H9 (cell line): Measurements from ENCODE around the gene WFIKKN1. TPM values are rescaled to one million over a fixed set of nuclear protein-coding genes. Genes with fewer than 3 reads are reported as not detected.
A peak's percentile ranks its signal among the peaks of the same experiment; 100 is the strongest.

ENCODE experiments used
- DNase-seq: peaks from one replicate; pipeline ENCODE4 v3.0.0-alpha.2; 2017
- H2AFZ ChIP-seq: one replicate; pipeline ENCODE4 v1.6.1; 2013; ENCODE audit warnings: mild to moderate bottlenecking, low read length, control low read depth, moderate library complexity
- H2AK5ac ChIP-seq: 2 replicates; pipeline ENCODE4 v1.6.1; 2013; ENCODE audit warnings: low read length, control low read depth, mixed read lengths; ENCODE audit not compliant: insufficient read length
- H2BK120ac ChIP-seq: one replicate; pipeline ENCODE4 v1.6.1; 2013; ENCODE audit warnings: low read depth, mild to moderate bottlenecking, low read length, control low read depth, inconsistent platforms; ENCODE audit not compliant: poor library complexity, severe bottlenecking
- H2BK12ac ChIP-seq: 2 replicates; pipeline ENCODE4 v1.6.1; 2013; ENCODE audit warnings: low read length, control low read depth, mixed read lengths, low read depth; ENCODE audit not compliant: insufficient read length
- H2BK15ac ChIP-seq: 2 replicates; pipeline ENCODE4 v1.6.1; 2013; ENCODE audit warnings: low read depth, low read length, control low read depth
- H2BK20ac ChIP-seq: one replicate; pipeline ENCODE4 v1.6.1; 2013; ENCODE audit warnings: low read depth, mild to moderate bottlenecking, low read length, control low read depth, inconsistent platforms; ENCODE audit not compliant: poor library complexity, severe bottlenecking
- H2BK5ac ChIP-seq: 2 replicates; pipeline ENCODE4 v1.6.1; 2013; ENCODE audit warnings: low read length, control low read depth, mixed read lengths; ENCODE audit not compliant: insufficient read length
- H3K14ac ChIP-seq: 2 replicates; pipeline ENCODE4 v1.6.1; 2013; ENCODE audit warnings: low read length, control low read depth; ENCODE audit not compliant: insufficient read depth
- H3K18ac ChIP-seq: 2 replicates; pipeline ENCODE4 v1.6.1; 2013; ENCODE audit warnings: low read depth, mild to moderate bottlenecking, mixed read lengths, low read length, control low read depth; ENCODE audit not compliant: insufficient read length
- H3K23ac ChIP-seq: 2 replicates; pipeline ENCODE4 v1.6.1; 2013; ENCODE audit warnings: low read length, control low read depth, mixed read lengths, low read depth; ENCODE audit not compliant: insufficient read length
- H3K23me2 ChIP-seq: 2 replicates; pipeline ENCODE4 v1.6.1; 2013; ENCODE audit warnings: low read depth, mild to moderate bottlenecking, mixed read lengths, low read length, control low read depth; ENCODE audit not compliant: insufficient read length, poor library complexity, severe bottlenecking
- H3K27ac ChIP-seq: 2 replicates; pipeline ENCODE4 v1.5.1; 2013; ENCODE audit warnings: low read length, control low read depth, mixed read lengths, low read depth; ENCODE audit not compliant: insufficient read length
- H3K27me3 ChIP-seq: 2 replicates; pipeline ENCODE4 v1.6.1; 2013; ENCODE audit warnings: low read length, control low read depth, inconsistent platforms; ENCODE audit not compliant: insufficient read depth
- H3K4ac ChIP-seq: 2 replicates; pipeline ENCODE4 v1.6.1; 2013; ENCODE audit warnings: low read depth, mild to moderate bottlenecking, control low read depth, inconsistent platforms, low read length, moderate library complexity
- H3K4me1 ChIP-seq: 2 replicates; pipeline ENCODE4 v1.6.1; 2013; ENCODE audit warnings: low read length, control low read depth, inconsistent platforms; ENCODE audit not compliant: insufficient read depth
- H3K4me2 ChIP-seq: 2 replicates; pipeline ENCODE4 v1.6.1; 2013; ENCODE audit warnings: low read length, control low read depth, mixed read lengths; ENCODE audit not compliant: insufficient read length, insufficient read depth
- H3K56ac ChIP-seq: 2 replicates; pipeline ENCODE4 v1.6.1; 2013; ENCODE audit warnings: low read depth, mild to moderate bottlenecking, mixed read lengths, low read length, control low read depth; ENCODE audit not compliant: insufficient read length
- H3K79me1 ChIP-seq: 2 replicates; pipeline ENCODE4 v1.6.1; 2013; ENCODE audit warnings: low read depth, mild to moderate bottlenecking, moderate library complexity, low read length, control low read depth, inconsistent platforms; ENCODE audit not compliant: insufficient read depth, poor library complexity, severe bottlenecking
- H3K79me2 ChIP-seq: 2 replicates; pipeline ENCODE4 v1.6.1; 2013; ENCODE audit warnings: low read length, control low read depth, inconsistent platforms; ENCODE audit not compliant: insufficient read depth
- H3K9ac ChIP-seq: 2 replicates; pipeline ENCODE4 v1.6.1; 2013; ENCODE audit warnings: low read length, control low read depth, mixed read lengths; ENCODE audit not compliant: insufficient read length; ENCODE audit errors: extremely low read depth
- H3K9me3 ChIP-seq: one replicate; pipeline ENCODE4 v1.6.1; 2013; ENCODE audit warnings: low read depth, low read length, inconsistent platforms; ENCODE audit not compliant: control insufficient read depth
- H3T11ph ChIP-seq: one replicate; pipeline ENCODE4 v1.6.1; 2013; ENCODE audit warnings: mild to moderate bottlenecking, low read length, control low read depth, inconsistent platforms
- H4K20me1 ChIP-seq: one replicate; pipeline ENCODE4 v1.6.1; 2013; ENCODE audit not compliant: control insufficient read depth, insufficient read length, insufficient read depth
- H4K5ac ChIP-seq: 2 replicates; pipeline ENCODE4 v1.6.1; 2013; ENCODE audit warnings: low read depth, mild to moderate bottlenecking, mixed read lengths, low read length, control low read depth; ENCODE audit not compliant: insufficient read length
- H4K8ac ChIP-seq: replicated peaks from 2 replicates; pipeline ENCODE4 v1.6.1; 2013; ENCODE audit warnings: low read length, control low read depth, mixed read lengths, low read depth; ENCODE audit not compliant: insufficient read length
- H4K91ac ChIP-seq: 2 replicates; pipeline ENCODE4 v1.6.1; 2013; ENCODE audit warnings: low read depth, mild to moderate bottlenecking, moderate library complexity, mixed read lengths, low read length, control low read depth; ENCODE audit not compliant: insufficient read length
- H3K27ac Mint-ChIP-seq, 3 experiments: 2 replicates in 2 of 3; 3 replicates in 1 of 3; pipeline ENCODE4 v1.8.0; 2020 to 2021; ENCODE audit warnings: mixed read lengths in 3 of 3, mild to moderate bottlenecking in 1 of 3, moderate library complexity in 1 of 3
- H3K27me3 Mint-ChIP-seq: 2 replicates; pipeline ENCODE4 v1.8.0; 2021; ENCODE audit warnings: low read depth, mild to moderate bottlenecking, moderate library complexity, mixed read lengths
- H3K36me3 Mint-ChIP-seq, 3 experiments: 2 replicates in 2 of 3; 3 replicates in 1 of 3; pipeline ENCODE4 v1.8.0; 2020 to 2021; ENCODE audit warnings: low read depth in 3 of 3, mixed read lengths in 3 of 3; ENCODE audit not compliant: insufficient read depth in 1 of 3
- H3K4me1 Mint-ChIP-seq, 2 experiments: 2 replicates each; pipeline ENCODE4 v1.8.0; 2020; ENCODE audit warnings: mixed read lengths in 2 of 2
- H3K4me3 Mint-ChIP-seq, 2 experiments: 2 replicates in 1 of 2; 3 replicates in 1 of 2; pipeline ENCODE4 v1.8.0; 2020 to 2021; ENCODE audit warnings: mild to moderate bottlenecking in 2 of 2, mixed read lengths in 2 of 2, moderate library complexity in 1 of 2
- H3K9me3 Mint-ChIP-seq, 2 experiments: 2 replicates in 1 of 2; 3 replicates in 1 of 2; pipeline ENCODE4 v1.8.0; 2020; ENCODE audit warnings: mild to moderate bottlenecking in 2 of 2, mixed read lengths in 2 of 2, moderate library complexity in 1 of 2
- CTCF ChIP-seq: fragments of 200-600 bp; sonication (generic); conservative IDR thresholded peaks from 3 replicates; pipeline ENCODE4 v1.8.0; 2021; ENCODE audit warnings: antibody characterized with exemption, mild to moderate bottlenecking
- WGBS: extraction: QIAGEN DNeasy Blood & Tissue Kit; methylation state at CpG from one replicate; pipeline ENCODE4 v1.1.7; 2013; ENCODE audit warnings: missing lambda C conversion rate, low lambda C conversion rate, mixed read lengths; ENCODE audit not compliant: insufficient read length; ENCODE audit errors: extremely low coverage; 5-methylcytosine and 5-hydroxymethylcytosine counted together
- total RNA-seq: library from RNA; stranded (reverse); gene quantifications from 2 replicates; pipeline ENCODE4 v1.2.1, GENCODE V29; 2021

WFIKKN1 gene
- total RNA-seq, 1 experiment from 2014 or later: 8.3 TPM

DNA sequence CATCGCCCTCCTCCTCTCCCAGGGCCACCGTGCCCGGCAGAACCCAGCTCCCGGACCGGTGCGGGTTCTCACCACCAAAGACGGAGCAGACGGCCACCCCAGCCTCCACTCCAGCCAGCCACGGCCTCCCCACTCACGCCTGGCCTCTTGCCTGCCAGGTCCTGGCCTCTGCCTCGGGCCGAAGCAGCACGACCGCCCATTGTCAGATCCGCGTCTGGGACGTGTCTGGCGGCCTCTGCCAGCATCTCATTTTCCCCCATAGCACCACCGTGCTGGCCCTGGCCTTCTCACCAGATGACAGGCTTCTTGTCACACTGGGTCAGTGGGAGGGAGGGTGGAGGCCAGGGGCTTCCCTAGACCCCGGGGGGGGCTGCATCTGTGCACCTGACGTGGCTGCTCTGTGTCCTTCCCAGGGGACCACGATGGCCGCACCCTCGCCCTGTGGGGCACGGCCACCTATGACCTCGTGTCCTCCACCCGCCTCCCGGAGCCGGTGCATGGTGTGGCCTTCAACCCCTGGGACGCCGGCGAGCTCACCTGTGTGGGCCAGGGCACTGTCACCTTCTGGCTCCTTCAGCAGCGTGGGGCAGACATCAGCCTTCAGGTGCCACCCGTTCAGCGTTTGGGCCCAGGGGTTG lies 30.5 kb downstream of the WFIKKN1 start:
- Mint-ChIP-seq H3K27me3 (no peaks in the 10 kb centered on the region), H3K9me3 (no peaks in the 10 kb centered on the region), H3K4me1 (peaks cover 0 to 5% of the 10 kb centered on the region in 2 experiments; a peak in 2 of 4 replicates), H3K36me3 (peaks cover 2 to 13% (median 8%) of the 10 kb centered on the region in 3 experiments; a peak in 5 of 7 replicates), H3K27ac (peak overlapping the region in 1 of 3 experiments; percentile 20; a peak in 1 of 7 replicates), H3K4me3 (peak overlapping the region in 1 of 2 experiments; percentile 62; a peak in 2 of 5 replicates)
- no peak overlapping the region for H4K8ac ChIP-seq
- no peak for TF ChIP-seq CTCF
- no peak overlapping the region for H2AK5ac ChIP-seq
- no peak overlapping the region for H3K4ac ChIP-seq
- H3K79me2 ChIP-seq: no peaks in the 10 kb centered on the region
- H3K27me3 ChIP-seq: no peaks in the 10 kb centered on the region
- H4K20me1 ChIP-seq: no peaks in the 10 kb centered on the region
- H3T11ph ChIP-seq: no peak overlapping the region
- H2BK120ac ChIP-seq: no peak overlapping the region
- H3K27ac ChIP-seq: no peak overlapping the region
- no peaks in the 10 kb centered on the region for H3K9me3 ChIP-seq
- no peak overlapping the region for H3K56ac ChIP-seq
- no peak overlapping the region for H4K5ac ChIP-seq
- H2BK15ac ChIP-seq: peak overlapping the region; percentile 46
- H2AFZ ChIP-seq: no peak overlapping the region
- H3K23ac ChIP-seq: no peak overlapping the region
- H3K4me1 ChIP-seq: no peaks in the 10 kb centered on the region; the same call in 1 of the 2 replicates
- H2BK5ac ChIP-seq: no peak overlapping the region
- H2BK20ac ChIP-seq: no peak overlapping the region
- H4K91ac ChIP-seq: no peak overlapping the region
- no peak for DNase-seq
- no peaks in the 10 kb centered on the region for H3K23me2 ChIP-seq
- no peak overlapping the region for H3K4me2 ChIP-seq
- no CpG with 5 or more reads among the region's 35 CpGs for WGBS
- H2BK12ac ChIP-seq: no peak overlapping the region
- H3K14ac ChIP-seq: no peak overlapping the region
- H3K79me1 ChIP-seq: no peaks in the 10 kb centered on the region
- no peak overlapping the region for H3K9ac ChIP-seq
- H3K18ac ChIP-seq: peak overlapping the region; percentile 50
